Mucosa of stomach (tissue), 1 donor: Measurements from ENCODE around the gene FAM163B.

Experiments
- H3K27me3 ChIP-seq: one replicate; pipeline ENCODE4 v1.7.0; 2013; ENCODE audit warnings: mild to moderate bottlenecking, low read length; ENCODE audit not compliant: control insufficient read depth, insufficient read depth
- H3K36me3 ChIP-seq: one replicate; pipeline ENCODE4 v1.7.0; 2013; ENCODE audit warnings: low read length; ENCODE audit not compliant: control insufficient read depth, insufficient read depth
- H3K4me1 ChIP-seq: one replicate; pipeline ENCODE4 v1.7.0; 2013; ENCODE audit warnings: mild to moderate bottlenecking, low read length; ENCODE audit not compliant: control insufficient read depth, insufficient read depth
- H3K4me3 ChIP-seq: one replicate; pipeline ENCODE4 v1.7.0; 2013; ENCODE audit warnings: low read length
- H3K9ac ChIP-seq: one replicate; pipeline ENCODE4 v1.7.0; 2013; ENCODE audit warnings: mild to moderate bottlenecking, low read length, moderate library complexity
- H3K9me3 ChIP-seq: one replicate; pipeline ENCODE4 v1.7.0; 2013; ENCODE audit warnings: mild to moderate bottlenecking, low read length, moderate library complexity; ENCODE audit not compliant: control insufficient read depth
- donor health status: Pancreatic carcinoma.

The FAM163B gene

DNA sequence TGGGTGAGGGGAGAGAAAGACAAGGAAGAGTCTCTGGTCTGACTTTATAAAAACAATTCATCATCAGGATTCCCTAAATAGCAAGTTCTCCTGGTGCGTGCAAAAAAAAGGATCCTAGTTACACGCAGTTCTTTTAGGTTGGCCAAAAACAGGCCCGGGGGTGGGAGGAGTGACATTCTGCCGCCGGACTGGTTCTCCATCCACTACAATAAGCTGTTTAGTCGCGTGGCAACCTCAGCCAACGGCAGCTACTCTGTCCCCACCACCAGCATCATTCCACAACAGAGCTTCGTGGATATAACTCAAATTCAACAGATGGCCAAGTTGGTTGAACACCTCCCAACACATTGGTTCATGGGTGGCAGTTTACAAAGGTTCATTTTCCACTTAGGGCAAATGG lies 2.9 kb upstream of the FAM163B start:
- no peaks in the 10 kb centered on the region for H3K4me1 ChIP-seq
- H3K9ac ChIP-seq, result no peak overlapping the region
- no peaks in the 10 kb centered on the region for H3K9me3 ChIP-seq
- H3K4me3 ChIP-seq, result no peak overlapping the region
- H3K36me3 ChIP-seq, result no peaks in the 10 kb centered on the region
- peaks cover 30% of the 10 kb centered on the region for H3K27me3 ChIP-seq

DNA sequence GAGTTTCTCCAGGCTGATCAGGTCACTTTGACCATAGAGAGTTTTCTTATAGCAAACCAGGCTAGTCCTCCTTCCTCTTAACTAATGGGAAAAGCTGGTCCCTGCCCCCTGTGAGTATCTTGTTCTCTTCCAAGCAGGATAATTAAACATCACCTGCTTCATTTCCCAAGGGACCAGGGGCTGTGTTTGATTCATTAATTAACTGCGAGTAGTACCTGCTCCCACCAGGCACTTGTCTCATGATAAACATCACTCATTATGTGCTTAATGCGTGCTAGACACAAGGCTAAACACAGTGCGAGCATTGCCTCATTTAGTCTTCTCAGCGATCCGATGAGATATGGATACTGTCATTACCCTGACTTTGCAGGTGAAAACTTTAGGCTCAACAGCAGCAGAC lies 1.7 kb upstream of the FAM163B start:
- H3K4me3 ChIP-seq, result no peak overlapping the region
- no peaks in the 10 kb centered on the region for H3K4me1 ChIP-seq
- no peaks in the 10 kb centered on the region for H3K9me3 ChIP-seq
- H3K27me3 ChIP-seq, result peaks cover 34% of the 10 kb centered on the region
- no peak overlapping the region for H3K9ac ChIP-seq
- H3K36me3 ChIP-seq, result no peaks in the 10 kb centered on the region

DNA sequence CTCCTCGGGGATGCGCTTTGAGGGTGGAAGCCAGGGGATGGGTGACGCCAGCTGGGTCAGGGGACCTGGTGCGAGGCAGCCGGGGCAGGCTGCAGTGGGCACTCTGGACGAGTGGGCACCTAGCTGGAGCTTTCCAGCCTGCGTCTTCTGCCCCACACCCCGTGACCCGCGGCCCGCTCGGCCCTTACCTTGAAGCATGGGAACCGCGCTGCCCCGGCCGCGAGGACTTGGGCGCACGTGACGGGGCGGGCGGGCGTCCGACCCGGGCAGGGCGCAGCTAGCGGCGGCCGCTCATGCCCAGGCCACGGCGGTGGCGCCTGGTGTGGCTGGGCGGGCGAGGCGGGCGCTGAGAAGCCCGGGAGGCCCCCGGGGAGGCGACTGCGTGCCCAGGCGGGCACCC lies 300 bp downstream of the FAM163B start:
- no peaks in the 10 kb centered on the region for H3K36me3 ChIP-seq
- H3K9ac ChIP-seq, result no peak overlapping the region
- H3K4me3 ChIP-seq, result no peak overlapping the region
- peaks cover 33% of the 10 kb centered on the region for H3K27me3 ChIP-seq
- H3K4me1 ChIP-seq, result no peaks in the 10 kb centered on the region
- H3K9me3 ChIP-seq, result no peaks in the 10 kb centered on the region

DNA sequence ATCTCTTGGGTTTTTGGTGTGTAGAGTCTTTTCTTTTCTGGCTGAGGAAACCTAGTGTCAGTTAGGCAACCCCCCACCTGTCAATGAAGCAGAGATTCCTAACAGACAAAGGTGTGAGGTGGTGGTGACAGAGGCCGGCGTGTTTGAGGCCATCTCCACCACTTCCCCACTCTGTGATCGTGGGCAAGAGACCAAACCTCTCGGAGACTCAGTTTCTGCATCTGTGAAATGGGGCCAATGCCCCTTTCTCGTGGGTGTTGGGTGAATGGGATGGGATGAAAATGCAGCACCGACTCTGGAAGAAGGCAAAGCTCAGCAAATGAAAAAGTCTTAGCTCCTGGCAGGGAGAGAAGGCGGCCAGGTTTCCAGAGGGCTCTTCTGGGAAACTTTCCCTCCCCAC lies 807 bp downstream of the FAM163B start:
- no peaks in the 10 kb centered on the region for H3K9me3 ChIP-seq
- H3K4me1 ChIP-seq, result no peaks in the 10 kb centered on the region
- no peaks in the 10 kb centered on the region for H3K36me3 ChIP-seq
- H3K4me3 ChIP-seq, result no peak overlapping the region
- no peak overlapping the region for H3K9ac ChIP-seq
- H3K27me3 ChIP-seq, result peaks cover 36% of the 10 kb centered on the region

DNA sequence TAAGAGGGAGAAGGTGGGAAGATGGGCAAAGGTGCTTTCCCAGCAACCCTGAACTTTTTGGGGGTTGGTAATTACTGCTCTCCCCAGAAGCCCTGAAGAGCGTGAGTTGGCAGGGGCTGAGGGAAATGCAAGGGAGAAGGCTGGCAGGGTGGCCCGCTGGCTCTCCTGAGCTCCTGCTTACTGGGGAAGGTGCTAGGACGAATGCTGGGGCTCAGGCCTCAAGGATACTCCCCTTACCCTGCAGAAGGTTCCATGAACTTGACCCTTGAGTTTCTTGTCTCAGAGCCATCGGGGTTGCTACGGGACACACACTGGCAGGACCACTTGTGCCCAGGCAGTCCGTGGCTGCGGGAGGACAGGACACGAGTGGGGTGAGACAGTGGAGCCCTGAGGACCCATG lies 1.2 kb downstream of the FAM163B start:
- H3K4me1 ChIP-seq, result no peaks in the 10 kb centered on the region
- peaks cover 40% of the 10 kb centered on the region for H3K27me3 ChIP-seq
- H3K9me3 ChIP-seq, result no peaks in the 10 kb centered on the region
- no peaks in the 10 kb centered on the region for H3K36me3 ChIP-seq
- no peak overlapping the region for H3K9ac ChIP-seq
- H3K4me3 ChIP-seq, result no peak overlapping the region

DNA sequence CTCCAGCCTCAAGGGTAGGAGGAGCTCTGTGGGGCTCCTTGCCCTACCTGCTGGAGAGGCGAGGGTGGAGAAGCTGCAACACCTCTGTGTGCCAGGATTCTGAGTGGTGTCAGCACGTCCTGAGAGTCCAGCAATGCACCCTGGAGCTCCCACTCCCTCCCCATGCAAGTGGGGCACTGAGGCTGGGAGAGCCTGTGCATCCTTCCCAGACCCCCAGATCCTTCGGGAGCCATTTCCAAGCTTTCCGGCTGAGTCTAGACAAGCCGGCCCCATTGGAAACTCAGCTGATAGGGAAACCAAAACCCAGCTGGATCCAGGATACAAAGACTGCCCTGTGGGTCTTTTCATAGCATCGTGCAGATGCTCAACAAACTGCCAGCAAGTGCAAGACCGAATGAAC lies 1.8 kb downstream of the FAM163B start:
- H3K27me3 ChIP-seq, result peaks cover 40% of the 10 kb centered on the region
- no peak overlapping the region for H3K9ac ChIP-seq
- no peak overlapping the region for H3K4me3 ChIP-seq

DNA sequence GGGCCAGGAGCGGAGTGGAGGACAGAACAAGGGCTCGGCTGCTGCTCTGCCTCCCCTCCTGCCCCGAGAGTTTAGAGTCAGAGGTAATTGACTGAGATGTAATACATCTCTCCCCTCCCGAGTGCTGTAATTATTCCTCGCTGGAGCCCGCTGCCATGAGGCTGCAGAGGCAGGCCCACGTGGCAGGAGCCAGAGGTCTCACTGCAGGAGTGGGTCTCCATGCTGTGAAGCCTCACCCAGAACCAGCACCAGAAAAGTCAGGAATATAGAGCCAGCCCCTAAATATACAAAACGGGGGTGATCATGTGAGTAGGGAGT lies 2.5 kb downstream of the FAM163B start:
- H3K9ac ChIP-seq, result no peak overlapping the region
- H3K36me3 ChIP-seq, result no peaks in the 10 kb centered on the region
- H3K27me3 ChIP-seq, result peaks cover 40% of the 10 kb centered on the region
- H3K9me3 ChIP-seq, result no peaks in the 10 kb centered on the region
- no peak overlapping the region for H3K4me3 ChIP-seq
- no peaks in the 10 kb centered on the region for H3K4me1 ChIP-seq

More for the DNA sequence above, 1.8 kb downstream of the FAM163B start:
- Histone ChIP-seq H3K9me3 (no peaks in the 10 kb centered on the region), H3K36me3 (no peaks in the 10 kb centered on the region), H3K4me1 (no peaks in the 10 kb centered on the region)

DNA sequence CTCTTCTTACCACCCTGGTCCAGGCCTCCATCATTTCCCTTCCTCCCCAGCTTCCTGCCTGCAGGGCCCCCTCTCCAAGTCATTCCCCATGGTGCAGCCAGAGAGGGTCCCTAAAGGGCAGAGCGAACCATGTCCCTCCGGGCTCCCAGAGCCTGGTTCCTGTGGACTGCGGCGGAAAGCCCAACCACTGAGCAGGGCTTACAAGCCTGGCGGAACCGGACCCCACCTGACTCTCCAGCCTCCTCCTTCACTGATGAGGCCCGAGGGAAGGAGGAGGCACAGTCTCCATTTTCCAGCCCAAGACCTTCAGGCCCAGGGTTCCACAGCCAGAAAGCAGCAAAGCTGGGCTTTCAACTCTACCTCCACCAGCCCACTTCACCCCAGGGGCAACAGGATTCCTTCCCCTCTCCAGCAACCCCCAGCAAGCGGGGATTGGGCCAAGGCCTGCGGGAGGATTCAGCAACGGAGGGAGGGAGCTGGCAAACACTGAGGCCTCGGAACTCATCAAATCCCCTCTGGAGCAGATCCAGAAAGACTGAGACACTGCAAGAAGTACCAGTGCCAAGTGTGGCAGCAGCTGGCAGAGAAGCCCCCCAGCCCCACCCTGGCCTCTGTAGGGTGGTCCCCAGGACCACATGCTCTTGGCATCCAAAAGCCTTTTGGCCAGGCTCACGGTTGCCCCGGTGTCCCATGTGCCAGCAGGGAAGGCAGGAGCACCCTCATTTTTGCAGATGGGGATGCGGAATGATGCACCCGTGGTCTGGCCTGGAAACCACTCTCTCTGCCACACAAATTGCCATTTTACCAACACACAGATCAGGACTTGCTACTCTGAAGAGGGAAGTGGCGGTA lies 3.1 kb downstream of the FAM163B start:
- no peaks in the 10 kb centered on the region for H3K36me3 ChIP-seq
- H3K4me3 ChIP-seq, result no peak overlapping the region
- no peaks in the 10 kb centered on the region for H3K4me1 ChIP-seq
- H3K9ac ChIP-seq, result no peak overlapping the region
- H3K27me3 ChIP-seq, result peaks cover 40% of the 10 kb centered on the region
- H3K9me3 ChIP-seq, result no peaks in the 10 kb centered on the region

DNA sequence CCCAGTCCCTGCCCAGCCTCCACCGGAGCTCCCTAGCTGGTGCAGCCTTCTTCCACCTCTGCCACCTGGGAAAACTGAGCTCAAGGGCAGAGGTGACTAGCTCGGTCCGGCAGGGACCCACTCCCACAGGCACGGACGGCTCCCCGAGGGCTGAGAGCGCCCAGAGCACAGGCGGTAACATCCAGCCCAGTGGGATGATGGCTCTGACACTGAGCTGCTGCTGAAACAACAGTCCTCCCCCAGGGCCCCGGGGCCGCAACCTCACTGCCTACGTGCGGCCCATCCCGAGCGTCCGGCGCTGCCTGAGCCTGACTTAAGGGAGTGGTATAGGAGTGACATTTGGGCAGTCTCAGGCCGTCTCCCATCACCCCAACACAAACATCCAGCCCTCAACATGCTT lies 3.7 kb downstream of the FAM163B start:
- no peaks in the 10 kb centered on the region for H3K36me3 ChIP-seq
- no peak overlapping the region for H3K9ac ChIP-seq
- no peaks in the 10 kb centered on the region for H3K9me3 ChIP-seq
- H3K27me3 ChIP-seq, result peaks cover 35% of the 10 kb centered on the region
- H3K4me1 ChIP-seq, result no peaks in the 10 kb centered on the region
- H3K4me3 ChIP-seq, result no peak overlapping the region

DNA sequence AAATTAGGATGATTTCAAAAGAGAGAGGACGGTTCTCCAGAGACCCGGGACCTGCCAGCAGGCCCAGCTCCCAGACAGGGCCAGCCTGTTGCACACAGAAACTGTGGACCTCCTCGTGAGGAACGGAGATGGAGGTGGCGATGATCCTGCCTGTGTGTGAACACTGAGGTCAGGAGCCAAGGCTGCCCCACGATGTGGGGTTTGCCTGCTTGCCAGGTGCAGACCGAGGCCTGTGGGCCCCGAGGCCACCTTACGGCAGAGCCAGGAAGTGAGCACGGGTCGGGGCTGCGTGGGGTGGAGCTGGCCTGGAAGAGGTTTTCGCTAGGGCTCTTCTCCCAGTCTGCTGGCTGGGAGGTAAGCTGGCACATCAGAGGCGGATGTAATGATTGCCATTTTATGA lies 4.3 kb downstream of the FAM163B start:
- Histone ChIP-seq H3K9me3 (no peaks in the 10 kb centered on the region), H3K9ac (no peak overlapping the region), H3K36me3 (no peaks in the 10 kb centered on the region), H3K4me3 (no peak overlapping the region), H3K27me3 (peaks cover 33% of the 10 kb centered on the region), H3K4me1 (no peaks in the 10 kb centered on the region)

DNA sequence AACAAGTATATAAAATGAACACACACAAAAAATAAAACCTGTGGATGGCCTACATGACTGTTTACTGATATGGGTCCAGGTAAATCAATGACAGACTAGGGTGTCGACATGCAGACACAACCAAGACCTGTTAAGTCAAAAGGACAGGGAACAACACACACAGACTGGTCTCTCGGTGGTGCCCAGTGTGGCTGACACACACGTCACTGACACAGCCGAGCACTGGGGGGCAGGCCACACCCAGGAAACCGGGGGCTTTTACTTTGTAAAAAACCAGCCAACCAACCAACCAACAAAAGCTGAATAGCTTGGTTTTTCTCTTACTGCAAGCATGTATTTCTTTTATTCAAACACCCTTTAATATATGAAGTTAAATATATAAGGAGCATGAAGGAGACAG lies 5.0 kb downstream of the FAM163B start:
- Histone ChIP-seq H3K36me3 (no peaks in the 10 kb centered on the region), H3K4me3 (no peak overlapping the region), H3K9me3 (no peaks in the 10 kb centered on the region), H3K9ac (no peak overlapping the region), H3K4me1 (no peaks in the 10 kb centered on the region), H3K27me3 (peaks cover 28% of the 10 kb centered on the region)

DNA sequence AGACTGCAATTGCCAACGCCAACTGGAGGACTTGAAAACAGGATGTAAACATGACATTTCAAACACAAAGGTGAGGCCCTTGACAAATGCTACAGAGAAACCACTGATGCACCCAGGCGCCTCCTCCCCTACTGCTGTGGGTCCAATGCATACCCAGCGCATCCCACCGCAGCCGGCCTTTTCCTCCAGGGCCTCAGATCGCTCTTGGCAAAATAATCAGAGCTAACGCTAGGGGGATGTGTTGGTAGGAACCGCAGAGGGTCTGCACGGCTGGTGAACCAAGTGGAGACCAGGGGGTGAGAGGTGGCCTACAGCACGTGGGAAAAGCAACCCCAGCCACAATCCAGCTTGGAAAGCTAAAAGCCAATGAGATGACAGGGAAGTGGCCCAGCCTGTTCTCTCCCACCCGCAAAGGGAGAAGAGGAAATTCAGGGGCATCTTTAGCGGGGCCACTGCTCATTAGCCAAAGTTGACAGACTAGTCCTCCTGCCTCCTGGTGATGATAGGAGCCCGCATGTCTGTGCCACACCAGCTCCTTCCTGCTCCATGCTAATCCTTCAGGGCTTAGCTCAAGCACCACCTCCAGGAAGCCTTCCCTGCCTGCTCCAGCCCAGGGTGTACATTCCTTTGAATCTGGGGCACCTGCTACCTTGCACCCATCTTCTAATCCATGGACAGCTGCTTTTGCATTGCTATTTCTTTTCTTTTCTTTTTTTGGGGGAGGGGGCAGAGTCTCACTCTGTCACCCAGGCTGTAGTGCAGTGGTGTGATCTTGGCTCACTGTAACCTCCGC lies 5.9 kb downstream of the FAM163B start:
- Histone ChIP-seq H3K9ac (no peak overlapping the region), H3K36me3 (no peaks in the 10 kb centered on the region), H3K9me3 (no peaks in the 10 kb centered on the region), H3K4me1 (no peaks in the 10 kb centered on the region), H3K4me3 (no peak overlapping the region), H3K27me3 (peaks cover 26% of the 10 kb centered on the region)
